IMR-90 (cell line): Measurements from ENCODE around the gene FBXO5.

Experiments
- CEBPB ChIP-seq: IDR thresholded peaks from 2 replicates; pipeline ENCODE4 v1.6.1; 2012; ENCODE audit warnings: low read depth, low read length, improper control_type of control experiment
- MAFK ChIP-seq: IDR thresholded peaks from 2 replicates; pipeline ENCODE4 v1.6.1; 2012; ENCODE audit warnings: low read depth, low read length, improper control_type of control experiment
- MAZ ChIP-seq: IDR thresholded peaks from 2 replicates; pipeline ENCODE4 v1.6.1; 2012; ENCODE audit warnings: low read depth, mild to moderate bottlenecking, low read length, improper control_type of control experiment, moderate library complexity, borderline replicate concordance
- MXI1 ChIP-seq: IDR thresholded peaks from 2 replicates; pipeline ENCODE4 v1.6.1; 2012; ENCODE audit warnings: low read depth, mild to moderate bottlenecking, low read length, moderate library complexity, borderline replicate concordance
- POLR2A ChIP-seq: IDR thresholded peaks from 2 replicates; pipeline ENCODE4 v1.6.1; 2012; ENCODE audit warnings: mild to moderate bottlenecking, low read depth, low read length
- RAD21 ChIP-seq: IDR thresholded peaks from 2 replicates; pipeline ENCODE4 v1.6.1; 2012; ENCODE audit warnings: low read length, improper control_type of control experiment
- RCOR1 ChIP-seq: IDR thresholded peaks from 2 replicates; pipeline ENCODE4 v1.6.1; 2012; ENCODE audit warnings: mild to moderate bottlenecking, low read length, improper control_type of control experiment; ENCODE audit not compliant: insufficient replicate concordance
- TF ChIP-seq, protein P1 (sequence below): conservative IDR thresholded peaks from 2 replicates; pipeline ENCODE4 v1.5.1; 2012; ENCODE audit warnings: mild to moderate bottlenecking, low read depth, low read length, improper control_type of control experiment
- TF ChIP-seq, protein P2 (sequence below): fragments of 150-350 bp; IDR thresholded peaks from 2 replicates; pipeline ENCODE4 v1.6.1; 2017; ENCODE audit warnings: mild to moderate bottlenecking, antibody characterized with exemption, low read length, low read depth

DNA sequence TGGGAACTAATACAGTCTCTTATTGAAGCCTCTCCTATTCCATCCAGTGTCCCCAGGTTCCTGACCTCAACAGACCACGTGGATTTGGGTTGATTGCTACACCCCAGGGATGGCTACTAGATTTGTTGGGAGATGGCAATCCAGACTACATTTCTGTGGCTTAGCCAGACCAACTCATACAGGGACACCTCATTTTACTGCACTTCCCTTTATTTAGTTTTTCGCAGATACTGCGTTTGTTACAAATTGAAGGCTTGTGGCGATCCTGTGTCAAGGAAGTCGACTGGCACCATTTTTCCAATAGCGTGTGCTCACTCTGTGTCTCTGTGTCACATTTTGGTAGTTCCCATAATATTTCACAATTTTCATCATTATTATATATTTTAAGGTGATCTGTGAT lies 30.0 kb upstream of the FBXO5 start:
- no peak for TF ChIP-seq POLR2A
- no peak for TF ChIP-seq CEBPB
- TF ChIP-seq, protein P1, sequence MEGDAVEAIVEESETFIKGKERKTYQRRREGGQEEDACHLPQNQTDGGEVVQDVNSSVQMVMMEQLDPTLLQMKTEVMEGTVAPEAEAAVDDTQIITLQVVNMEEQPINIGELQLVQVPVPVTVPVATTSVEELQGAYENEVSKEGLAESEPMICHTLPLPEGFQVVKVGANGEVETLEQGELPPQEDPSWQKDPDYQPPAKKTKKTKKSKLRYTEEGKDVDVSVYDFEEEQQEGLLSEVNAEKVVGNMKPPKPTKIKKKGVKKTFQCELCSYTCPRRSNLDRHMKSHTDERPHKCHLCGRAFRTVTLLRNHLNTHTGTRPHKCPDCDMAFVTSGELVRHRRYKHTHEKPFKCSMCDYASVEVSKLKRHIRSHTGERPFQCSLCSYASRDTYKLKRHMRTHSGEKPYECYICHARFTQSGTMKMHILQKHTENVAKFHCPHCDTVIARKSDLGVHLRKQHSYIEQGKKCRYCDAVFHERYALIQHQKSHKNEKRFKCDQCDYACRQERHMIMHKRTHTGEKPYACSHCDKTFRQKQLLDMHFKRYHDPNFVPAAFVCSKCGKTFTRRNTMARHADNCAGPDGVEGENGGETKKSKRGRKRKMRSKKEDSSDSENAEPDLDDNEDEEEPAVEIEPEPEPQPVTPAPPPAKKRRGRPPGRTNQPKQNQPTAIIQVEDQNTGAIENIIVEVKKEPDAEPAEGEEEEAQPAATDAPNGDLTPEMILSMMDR: no peak
- TF ChIP-seq RCOR1: no peak
- no peak for TF ChIP-seq RAD21
- no peak for TF ChIP-seq MAZ
- TF ChIP-seq MAFK: no peak
- TF ChIP-seq MXI1: no peak
- TF ChIP-seq, protein P2, sequence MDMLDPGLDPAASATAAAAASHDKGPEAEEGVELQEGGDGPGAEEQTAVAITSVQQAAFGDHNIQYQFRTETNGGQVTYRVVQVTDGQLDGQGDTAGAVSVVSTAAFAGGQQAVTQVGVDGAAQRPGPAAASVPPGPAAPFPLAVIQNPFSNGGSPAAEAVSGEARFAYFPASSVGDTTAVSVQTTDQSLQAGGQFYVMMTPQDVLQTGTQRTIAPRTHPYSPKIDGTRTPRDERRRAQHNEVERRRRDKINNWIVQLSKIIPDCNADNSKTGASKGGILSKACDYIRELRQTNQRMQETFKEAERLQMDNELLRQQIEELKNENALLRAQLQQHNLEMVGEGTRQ: no peak
